ENCODE measurements around the gene TMCC1.
"Not testable (repeated sequence)": the region's sequence is repeated elsewhere in the genome, so short reads cannot be mapped to it uniquely, and the experiment has no call there.

Gene TMCC1

GRCh38 chr3:129901272-129901671, 7.8 kb upstream of the TMCC1 start:
- DNase-seq (ENCODE audit: low read depth); H3K4me3 ChIP-seq (ENCODE audit: low read depth, low read length): not testable (repeated sequence)

GRCh38 chr3:129897026-129897425, 3.5 kb upstream of the TMCC1 start:
- DNase-seq (ENCODE audit: low read depth), result no peak
- no peak overlapping the region for H3K4me3 ChIP-seq (ENCODE audit: low read depth, low read length)

- DNase-seq (ENCODE audit: low read depth), result peak; percentile 5
- H3K4me3 ChIP-seq (ENCODE audit: low read depth, low read length), result peak overlapping the region; percentile 88
These were observed 492 bp downstream of the TMCC1 start for GRCh38 chr3:129892857-129893580.

GRCh38 chr3:129892486-129892856, 1.0 kb downstream of the TMCC1 start:
- DNase-seq (ENCODE audit: low read depth), result no peak
- H3K4me3 ChIP-seq (ENCODE audit: low read depth, low read length), result peak overlapping the region; percentile 88

- H3K4me3 ChIP-seq (ENCODE audit: low read depth, low read length), result no peak overlapping the region
- no peak for DNase-seq (ENCODE audit: low read depth)
These were observed 2.6 kb downstream of the TMCC1 start for GRCh38 chr3:129890891-129891290.

GRCh38 chr3:129890125-129890524, 3.4 kb downstream of the TMCC1 start:
- H3K4me3 ChIP-seq (ENCODE audit: low read depth, low read length), result no peak overlapping the region
- peak; percentile 11 for DNase-seq (ENCODE audit: low read depth)

GRCh38 chr3:129888771-129889170, 4.7 kb downstream of the TMCC1 start:
- DNase-seq (ENCODE audit: low read depth), result peak; percentile 82
- no peak overlapping the region for H3K4me3 ChIP-seq (ENCODE audit: low read depth, low read length)

GRCh38 chr3:129881261-129881660, 12.2 kb downstream of the TMCC1 start:
- DNase-seq (ENCODE audit: low read depth), result no peak
- no peak overlapping the region for H3K4me3 ChIP-seq (ENCODE audit: low read depth, low read length)

GRCh38 chr3:129878355-129878754, 15.2 kb downstream of the TMCC1 start:
- no peak for DNase-seq (ENCODE audit: low read depth)
- no peak overlapping the region for H3K4me3 ChIP-seq (ENCODE audit: low read depth, low read length)

- not testable (repeated sequence) for DNase-seq (ENCODE audit: low read depth); H3K4me3 ChIP-seq (ENCODE audit: low read depth, low read length)
These were observed 19.0 kb downstream of the TMCC1 start for GRCh38 chr3:129874479-129874878.

- no peak overlapping the region for H3K4me3 ChIP-seq (ENCODE audit: low read depth, low read length)
- DNase-seq (ENCODE audit: low read depth), result no peak
These were observed 24.6 kb downstream of the TMCC1 start for GRCh38 chr3:129868912-129869311.

GRCh38 chr3:129867506-129868124, 25.9 kb downstream of the TMCC1 start:
- peak; percentile 3 for DNase-seq (ENCODE audit: low read depth)
- no peak overlapping the region for H3K4me3 ChIP-seq (ENCODE audit: low read depth, low read length)

GRCh38 chr3:129865806-129866205, 27.7 kb downstream of the TMCC1 start:
- DNase-seq (ENCODE audit: low read depth), result no peak
- H3K4me3 ChIP-seq (ENCODE audit: low read depth, low read length), result no peak overlapping the region

GRCh38 chr3:129864519-129864918, 29.0 kb downstream of the TMCC1 start:
- DNase-seq (ENCODE audit: low read depth), result no peak
- H3K4me3 ChIP-seq (ENCODE audit: low read depth, low read length), result no peak overlapping the region

- H3K4me3 ChIP-seq (ENCODE audit: low read depth, low read length), result no peak overlapping the region
- DNase-seq (ENCODE audit: low read depth), result no peak
These were observed 34.2 kb downstream of the TMCC1 start for GRCh38 chr3:129859272-129859671.

- no peak overlapping the region for H3K4me3 ChIP-seq (ENCODE audit: low read depth, low read length)
- DNase-seq (ENCODE audit: low read depth), result no peak
These were observed 35.6 kb downstream of the TMCC1 start for GRCh38 chr3:129857899-129858298.

GRCh38 chr3:129856790-129857189, 36.7 kb downstream of the TMCC1 start:
- H3K4me3 ChIP-seq (ENCODE audit: low read depth, low read length); DNase-seq (ENCODE audit: low read depth): not testable (repeated sequence)

GRCh38 chr3:129855832-129856419, 37.6 kb downstream of the TMCC1 start:
- peak; percentile 12 for DNase-seq (ENCODE audit: low read depth)
- no peak overlapping the region for H3K4me3 ChIP-seq (ENCODE audit: low read depth, low read length)

- no peak overlapping the region for H3K4me3 ChIP-seq (ENCODE audit: low read depth, low read length)
- DNase-seq (ENCODE audit: low read depth), result no peak
These were observed 38.2 kb downstream of the TMCC1 start for GRCh38 chr3:129855170-129855831.

- no peak overlapping the region for H3K4me3 ChIP-seq (ENCODE audit: low read depth, low read length)
- no peak for DNase-seq (ENCODE audit: low read depth)
These were observed 39.1 kb downstream of the TMCC1 start for GRCh38 chr3:129854460-129854859.
